HFFc6 (cell line): ENCODE data around the gene MAPK7. TPM values are rescaled to one million over a fixed set of nuclear protein-coding genes. Genes with fewer than 3 reads are reported as not detected.

Experiments
- DNase-seq: peaks from one replicate; pipeline ENCODE4 v3.0.0-alpha.2; 2018
- H3K27ac Mint-ChIP-seq: 2 replicates; pipeline ENCODE4 v1.8.0; 2020; ENCODE audit warnings: mild to moderate bottlenecking, mixed read lengths
- H3K27me3 Mint-ChIP-seq: 2 replicates; pipeline ENCODE4 v1.8.0; 2021; ENCODE audit warnings: mild to moderate bottlenecking, moderate library complexity, mixed read lengths; ENCODE audit not compliant: insufficient read depth
- H3K36me3 Mint-ChIP-seq: 2 replicates; pipeline ENCODE4 v1.8.0; 2021; ENCODE audit warnings: low read depth, mixed read lengths
- H3K4me1 Mint-ChIP-seq: 2 replicates; pipeline ENCODE4 v1.8.0; 2020; ENCODE audit warnings: low read depth, mixed read lengths
- H3K4me3 Mint-ChIP-seq: 2 replicates; pipeline ENCODE4 v1.8.0; 2020; ENCODE audit warnings: mild to moderate bottlenecking, moderate library complexity, mixed read lengths
- H3K9me3 Mint-ChIP-seq: 2 replicates; pipeline ENCODE4 v1.8.0; 2020; ENCODE audit warnings: mild to moderate bottlenecking, mixed read lengths
- long read RNA-seq: library from polyadenylated mRNA; unstranded; transcript quantifications from one replicate; pipeline ENCODE4 v2.0.0, GENCODE V29; 2019
- total RNA-seq, 6 experiments: library from RNA; stranded (reverse); fragmentation: NEBNext Ultra II Directional; extraction: Animal tissue kit (Norgen Biotek cat#: 25700); gene quantifications; 2 replicates in 1 of 6; 3 replicates in 5 of 6; pipeline ENCODE4 v1.2.3, GENCODE V29; 2021
- TF ChIP-seq, protein P1 (sequence below): fragments of 200-600 bp; sonication (generic); IDR thresholded peaks from 2 replicates; pipeline ENCODE4 v1.5.0; 2021; ENCODE audit warnings: antibody characterized with exemption, mild to moderate bottlenecking

The MAPK7 gene
- total RNA-seq: 10 to 100 TPM; 18.5 to 27.1 (median 23.9) TPM
- long read RNA-seq, full-length matches to known transcripts: 6 of 7 reads
- long read RNA-seq, partial matches to known transcripts: 1 of 7 reads
- long read RNA-seq, other reads (novel, unspliced or antisense): 0 of 7 reads

DNA sequence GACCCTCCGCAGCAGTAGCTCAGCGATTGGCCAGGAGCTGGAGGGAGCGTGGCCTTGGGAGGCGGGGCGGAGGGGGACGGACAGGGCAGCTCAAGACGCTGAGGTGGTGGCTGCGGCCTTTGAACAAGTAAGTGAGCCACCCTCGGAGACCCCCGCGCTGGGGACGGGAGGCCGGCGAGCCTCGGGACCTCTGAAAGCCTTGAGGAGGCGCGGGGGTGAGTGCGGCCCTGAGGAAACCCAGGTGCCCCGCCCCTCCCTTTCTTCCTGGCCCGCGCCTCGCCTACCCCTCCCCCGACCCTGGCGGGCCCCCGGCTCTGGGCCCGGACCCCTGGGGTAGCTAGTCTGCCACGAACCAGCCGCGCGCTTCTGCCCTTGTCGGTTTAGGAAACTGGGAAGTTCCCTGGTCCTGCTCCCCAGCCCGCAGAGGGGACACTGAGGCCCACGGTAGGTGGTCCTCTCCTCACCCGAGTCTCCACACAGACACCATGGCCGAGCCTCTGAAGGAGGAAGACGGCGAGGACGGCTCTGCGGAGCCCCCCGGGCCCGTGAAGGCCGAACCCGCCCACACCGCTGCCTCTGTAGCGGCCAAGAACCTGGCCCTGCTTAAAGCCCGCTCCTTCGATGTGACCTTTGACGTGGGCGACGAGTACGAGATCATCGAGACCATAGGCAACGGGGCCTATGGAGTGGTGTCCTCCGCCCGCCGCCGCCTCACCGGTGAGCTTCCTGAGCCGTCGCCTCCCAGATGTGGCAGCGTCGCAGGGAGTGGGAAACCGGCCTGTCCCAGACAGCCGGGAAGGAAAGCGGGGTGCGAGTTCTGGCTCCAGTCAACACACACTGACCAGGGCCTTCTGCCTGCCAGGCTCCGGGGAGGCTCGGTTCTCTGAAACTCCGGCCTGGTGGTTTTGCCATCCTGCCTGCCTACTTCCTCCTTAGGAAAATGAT lies at the start of gene MAPK7:
MAPK7 (plus strand) TSS at position 83 of the 945 bp plus-strand sequence; CDS start at position 486, 403 bp downstream.
- DNase-seq: no peak
- H3K4me1 Mint-ChIP-seq: peaks cover 36% of the 10 kb centered on the region
- peak within 1 kb of the TSS; percentile 95 for H3K4me3 Mint-ChIP-seq
- H3K27me3 Mint-ChIP-seq: peaks cover 3% of the 10 kb centered on the region
- H3K27ac Mint-ChIP-seq: peak within 1 kb of the TSS; percentile 99
- no peaks in the 10 kb centered on the region for H3K9me3 Mint-ChIP-seq
- TF ChIP-seq, protein P1, sequence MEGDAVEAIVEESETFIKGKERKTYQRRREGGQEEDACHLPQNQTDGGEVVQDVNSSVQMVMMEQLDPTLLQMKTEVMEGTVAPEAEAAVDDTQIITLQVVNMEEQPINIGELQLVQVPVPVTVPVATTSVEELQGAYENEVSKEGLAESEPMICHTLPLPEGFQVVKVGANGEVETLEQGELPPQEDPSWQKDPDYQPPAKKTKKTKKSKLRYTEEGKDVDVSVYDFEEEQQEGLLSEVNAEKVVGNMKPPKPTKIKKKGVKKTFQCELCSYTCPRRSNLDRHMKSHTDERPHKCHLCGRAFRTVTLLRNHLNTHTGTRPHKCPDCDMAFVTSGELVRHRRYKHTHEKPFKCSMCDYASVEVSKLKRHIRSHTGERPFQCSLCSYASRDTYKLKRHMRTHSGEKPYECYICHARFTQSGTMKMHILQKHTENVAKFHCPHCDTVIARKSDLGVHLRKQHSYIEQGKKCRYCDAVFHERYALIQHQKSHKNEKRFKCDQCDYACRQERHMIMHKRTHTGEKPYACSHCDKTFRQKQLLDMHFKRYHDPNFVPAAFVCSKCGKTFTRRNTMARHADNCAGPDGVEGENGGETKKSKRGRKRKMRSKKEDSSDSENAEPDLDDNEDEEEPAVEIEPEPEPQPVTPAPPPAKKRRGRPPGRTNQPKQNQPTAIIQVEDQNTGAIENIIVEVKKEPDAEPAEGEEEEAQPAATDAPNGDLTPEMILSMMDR: no peak
- peaks cover 17% of the 10 kb centered on the region for H3K36me3 Mint-ChIP-seq

DNA sequence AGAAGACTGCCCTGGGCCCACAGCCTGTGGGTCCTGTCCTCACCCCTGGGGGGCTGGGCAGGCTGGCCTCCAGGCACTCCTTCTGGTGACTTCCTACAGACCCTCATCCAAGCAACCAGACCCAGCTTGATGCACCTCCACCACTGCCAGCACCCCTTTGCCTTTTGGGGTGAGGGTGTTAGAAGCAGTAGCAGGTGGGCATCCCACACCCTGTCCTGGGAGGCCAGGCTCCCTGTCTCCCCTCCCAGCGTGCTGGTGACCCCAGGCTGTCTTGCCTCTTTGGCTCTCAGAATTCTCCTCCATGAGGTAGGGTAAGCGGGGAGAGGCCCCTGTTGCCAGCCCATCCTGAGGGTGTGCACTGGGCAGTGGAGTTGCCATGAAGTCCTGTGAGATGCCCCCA lies 49.2 kb upstream of the MAPK7 start:
- H3K36me3 Mint-ChIP-seq: peaks cover 43% of the 10 kb centered on the region
- peaks cover 18% of the 10 kb centered on the region for H3K9me3 Mint-ChIP-seq
- TF ChIP-seq, protein P1: no peak
- peaks cover 65% of the 10 kb centered on the region for H3K4me1 Mint-ChIP-seq
- H3K4me3 Mint-ChIP-seq: no peak overlapping the region
- H3K27ac Mint-ChIP-seq: no peak overlapping the region
- H3K27me3 Mint-ChIP-seq: no peaks in the 10 kb centered on the region
- DNase-seq: no peak

DNA sequence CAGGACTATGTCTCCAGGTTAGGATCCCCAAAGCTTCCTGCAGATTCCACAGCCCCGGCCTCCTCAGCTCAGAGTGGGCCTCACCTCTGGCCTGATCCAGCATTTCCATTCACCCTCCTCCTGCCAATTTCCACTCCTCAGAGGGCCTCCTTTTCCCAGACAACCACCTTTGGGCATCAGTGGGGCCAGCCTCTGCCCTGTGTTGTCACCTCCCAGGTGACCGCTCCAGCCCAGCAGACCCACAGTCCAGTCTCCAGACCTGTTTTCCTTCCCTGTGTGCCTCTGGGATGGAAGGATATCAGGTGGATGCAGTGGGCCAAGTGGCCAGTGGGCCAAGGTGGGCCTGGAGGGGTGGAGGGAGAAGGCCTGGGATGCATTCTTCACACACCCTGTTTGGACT lies 48.5 kb upstream of the MAPK7 start:
- peaks cover 38% of the 10 kb centered on the region for H3K36me3 Mint-ChIP-seq
- H3K4me1 Mint-ChIP-seq: peaks cover 65% of the 10 kb centered on the region
- H3K9me3 Mint-ChIP-seq: peaks cover 12% of the 10 kb centered on the region
- TF ChIP-seq, protein P1: no peak
- no peaks in the 10 kb centered on the region for H3K27me3 Mint-ChIP-seq
- no peak for DNase-seq
- no peak overlapping the region for H3K4me3 Mint-ChIP-seq
- no peak overlapping the region; the same call in 1 of the 2 replicates for H3K27ac Mint-ChIP-seq

DNA sequence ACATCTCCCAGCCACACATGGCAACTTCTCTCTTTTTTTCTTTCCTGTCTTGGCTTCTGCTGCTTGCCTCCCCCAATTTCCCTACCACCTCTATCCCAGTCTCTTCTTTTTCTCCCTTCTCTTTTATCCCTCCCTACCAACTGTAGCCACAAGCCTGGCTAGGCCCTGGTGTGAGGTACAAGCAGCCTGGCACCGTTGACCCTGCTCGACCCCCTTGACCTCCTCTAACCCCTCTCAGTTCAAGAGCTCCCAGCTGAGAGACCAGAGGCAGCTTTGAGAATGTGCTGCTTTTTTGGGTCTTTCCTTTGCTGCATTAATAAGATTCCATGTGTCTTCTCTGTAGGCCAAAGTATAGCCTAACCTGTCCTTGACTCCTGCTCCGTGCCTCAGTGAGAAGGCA lies 48.0 kb upstream of the MAPK7 start:
- no peak for DNase-seq
- no peak overlapping the region for H3K4me3 Mint-ChIP-seq
- H3K27me3 Mint-ChIP-seq: no peaks in the 10 kb centered on the region
- H3K9me3 Mint-ChIP-seq: peaks cover 8% of the 10 kb centered on the region
- H3K27ac Mint-ChIP-seq: peak overlapping the region; percentile 84
- peaks cover 65% of the 10 kb centered on the region for H3K4me1 Mint-ChIP-seq
- peaks cover 34% of the 10 kb centered on the region for H3K36me3 Mint-ChIP-seq
- TF ChIP-seq, protein P1: no peak

DNA sequence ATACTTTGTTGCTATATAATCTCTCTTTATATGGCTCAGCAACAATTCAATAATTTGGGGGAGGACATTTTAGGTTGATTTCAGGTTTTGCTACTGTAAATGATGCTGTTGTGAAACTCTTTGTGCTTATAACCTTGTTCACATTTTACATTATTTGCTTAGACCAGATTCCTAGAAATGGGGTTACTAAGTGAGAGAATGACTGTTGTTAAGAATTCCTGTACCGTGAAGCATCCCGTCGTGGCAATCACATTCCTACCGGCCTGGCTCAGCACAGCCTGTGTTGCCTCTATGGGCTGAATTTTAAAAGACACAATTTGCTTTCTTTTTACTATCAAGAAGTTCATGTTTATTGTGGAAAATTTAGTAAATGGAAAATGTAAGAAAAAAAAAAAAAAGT lies 47.2 kb upstream of the MAPK7 start:
- Mint-ChIP-seq H3K27ac (peak overlapping the region; percentile 84), H3K4me3 (peak overlapping the region; percentile 53), H3K36me3 (peaks cover 27% of the 10 kb centered on the region), H3K4me1 (peaks cover 56% of the 10 kb centered on the region), H3K27me3 (no peaks in the 10 kb centered on the region), H3K9me3 (peaks cover 4% of the 10 kb centered on the region; the same call in 1 of the 2 replicates)
- TF ChIP-seq, protein P1: 0 out of 2 replicates have a peak, but pooled peaks have one; percentile 18
- DNase-seq: peak; percentile 88
